Measurements from ENCODE around the gene ALDH8A1. TPM values are rescaled to one million over a fixed set of nuclear protein-coding genes. Genes with fewer than 3 reads are reported as not detected.

ALDH8A1 gene
- total RNA-seq, 1 donor from 2014 or later: 1.2 TPM

- no peak overlapping the region for H3K27ac ChIP-seq
- DNase-seq (no peak), ATAC-seq (no peak)
- intact Hi-C loops (cut with DNase I): no loop called here
- no peak overlapping the region for H3K4me3 ChIP-seq
- peaks cover 67% of the 10 kb centered on the region for H3K36me3 ChIP-seq
- TF ChIP-seq, protein P1, sequence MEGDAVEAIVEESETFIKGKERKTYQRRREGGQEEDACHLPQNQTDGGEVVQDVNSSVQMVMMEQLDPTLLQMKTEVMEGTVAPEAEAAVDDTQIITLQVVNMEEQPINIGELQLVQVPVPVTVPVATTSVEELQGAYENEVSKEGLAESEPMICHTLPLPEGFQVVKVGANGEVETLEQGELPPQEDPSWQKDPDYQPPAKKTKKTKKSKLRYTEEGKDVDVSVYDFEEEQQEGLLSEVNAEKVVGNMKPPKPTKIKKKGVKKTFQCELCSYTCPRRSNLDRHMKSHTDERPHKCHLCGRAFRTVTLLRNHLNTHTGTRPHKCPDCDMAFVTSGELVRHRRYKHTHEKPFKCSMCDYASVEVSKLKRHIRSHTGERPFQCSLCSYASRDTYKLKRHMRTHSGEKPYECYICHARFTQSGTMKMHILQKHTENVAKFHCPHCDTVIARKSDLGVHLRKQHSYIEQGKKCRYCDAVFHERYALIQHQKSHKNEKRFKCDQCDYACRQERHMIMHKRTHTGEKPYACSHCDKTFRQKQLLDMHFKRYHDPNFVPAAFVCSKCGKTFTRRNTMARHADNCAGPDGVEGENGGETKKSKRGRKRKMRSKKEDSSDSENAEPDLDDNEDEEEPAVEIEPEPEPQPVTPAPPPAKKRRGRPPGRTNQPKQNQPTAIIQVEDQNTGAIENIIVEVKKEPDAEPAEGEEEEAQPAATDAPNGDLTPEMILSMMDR (IDR thresholded peaks at IDR 0.05): no peak
- no peaks in the 10 kb centered on the region for H3K4me1 ChIP-seq
- H3K27me3 ChIP-seq: no peaks in the 10 kb centered on the region
- H3K9me3 ChIP-seq: no peaks in the 10 kb centered on the region
Observed at GRCh38 chr6:134980846-134981245, 30.9 kb upstream of the ALDH8A1 start.

- ATAC-seq: no peak
- intact Hi-C loops (cut with DNase I): no loop called here
Observed at GRCh38 chr6:134979142-134979541, 29.2 kb upstream of the ALDH8A1 start.

DNA sequence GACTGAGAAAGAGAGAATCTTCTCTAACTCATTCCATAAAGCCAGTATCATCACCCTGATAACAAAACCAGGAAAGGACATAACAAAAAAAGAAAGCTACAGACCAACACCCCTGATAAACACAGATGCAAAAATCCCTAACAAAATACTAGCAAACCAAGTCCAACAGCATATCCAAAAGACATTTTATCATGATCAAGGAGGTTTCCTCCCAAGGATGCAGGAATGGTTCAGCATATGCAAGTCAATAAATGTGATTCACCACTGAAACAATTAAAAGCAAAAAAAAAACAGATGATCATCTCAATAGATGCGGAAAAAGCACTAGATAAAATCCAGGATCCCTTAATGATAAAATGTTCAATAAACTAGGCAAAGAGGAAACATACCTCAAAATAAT is 24.5 kb upstream of the ALDH8A1 start:
- intact Hi-C loops (cut with DNase I): no loop called here
- no peaks in the 10 kb centered on the region for H3K9me3 ChIP-seq
- no peak overlapping the region for H3K4me3 ChIP-seq
- ATAC-seq: no peak
- no peak for DNase-seq
- no peak overlapping the region for H3K27ac ChIP-seq
- peaks cover 35% of the 10 kb centered on the region for H3K36me3 ChIP-seq
- H3K27me3 ChIP-seq: no peaks in the 10 kb centered on the region
- TF ChIP-seq, protein P1 (IDR thresholded peaks at IDR 0.05): no peak
- no peaks in the 10 kb centered on the region for H3K4me1 ChIP-seq

More at GRCh38 chr6:134979142-134979541, 29.2 kb upstream of the ALDH8A1 start:
- H3K36me3 ChIP-seq: peaks cover 51% of the 10 kb centered on the region
- H3K9me3 ChIP-seq: no peaks in the 10 kb centered on the region
- H3K27me3 ChIP-seq: no peaks in the 10 kb centered on the region
- TF ChIP-seq, protein P1 (IDR thresholded peaks at IDR 0.05): no peak
- H3K27ac ChIP-seq: no peak overlapping the region
- no peaks in the 10 kb centered on the region for H3K4me1 ChIP-seq
- no peak overlapping the region for H3K4me3 ChIP-seq
- no peak for DNase-seq

- Histone ChIP-seq H3K36me3 (peaks cover 60% of the 10 kb centered on the region), H3K27ac (no peak overlapping the region), H3K27me3 (no peaks in the 10 kb centered on the region), H3K9me3 (no peaks in the 10 kb centered on the region), H3K4me1 (no peaks in the 10 kb centered on the region), H3K4me3 (no peak overlapping the region)
- DNase-seq (no peak), ATAC-seq (no peak)
- intact Hi-C loops (cut with DNase I): no loop called here
- TF ChIP-seq, protein P1 (IDR thresholded peaks at IDR 0.05): no peak
Observed at GRCh38 chr6:134967711-134968110, 17.8 kb upstream of the ALDH8A1 start.

DNA sequence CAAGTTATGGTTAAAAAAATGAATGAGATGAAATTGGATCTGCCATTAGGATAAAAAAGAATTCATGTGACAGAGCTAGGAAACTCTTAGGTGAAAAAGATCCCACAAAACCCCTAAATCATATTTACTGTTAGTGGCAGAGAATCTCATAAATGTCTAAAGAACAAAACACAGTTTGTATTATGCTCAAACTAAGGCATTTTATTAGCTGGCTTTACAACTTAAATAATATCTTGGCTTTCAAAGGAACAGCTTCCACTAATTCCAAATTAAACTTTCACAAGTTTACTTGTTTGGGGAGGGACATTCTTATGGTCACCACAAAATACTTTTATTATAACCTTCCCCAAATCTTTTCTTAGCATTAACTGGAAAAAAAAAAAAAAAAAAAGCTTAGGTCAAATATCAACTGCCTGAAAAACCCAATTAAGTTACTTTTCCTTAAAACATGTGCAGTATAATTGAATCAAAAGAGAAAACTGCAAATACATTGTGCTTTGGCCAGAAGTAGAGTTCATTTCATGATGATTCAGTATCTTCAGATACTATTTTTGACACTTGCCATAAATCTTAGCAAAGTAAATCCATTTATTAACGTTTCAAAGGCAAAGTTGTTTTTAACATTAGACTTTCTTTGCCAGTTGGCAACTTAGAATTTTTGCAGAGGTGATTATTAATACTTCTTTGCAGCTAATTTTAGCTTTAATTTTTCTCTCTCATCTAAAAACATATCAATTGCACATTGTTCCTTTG is 14.7 kb upstream of the ALDH8A1 start:
- TF ChIP-seq, protein P1 (IDR thresholded peaks at IDR 0.05): no peak
- ATAC-seq: no peak

More for the DNA sequence above, 14.7 kb upstream of the ALDH8A1 start:
- Histone ChIP-seq H3K4me3 (no peak overlapping the region), H3K36me3 (peaks cover 58% of the 10 kb centered on the region), H3K4me1 (no peaks in the 10 kb centered on the region), H3K27ac (no peak overlapping the region), H3K9me3 (no peaks in the 10 kb centered on the region), H3K27me3 (no peaks in the 10 kb centered on the region)
- DNase-seq: no peak
- intact Hi-C loops (cut with DNase I): no loop called here
